WTC11 (cell line): ENCODE results near the gene FRMD4A. TPM values are rescaled to one million over a fixed set of nuclear protein-coding genes. Genes with fewer than 3 reads are reported as not detected.

Source experiments
- ATAC-seq: fragments of 200-7000 bp; cut with Tn5 transposase; 2 replicates; pipeline ENCODE4 v1.10.0; 2021; ENCODE audit warnings: mild to moderate bottlenecking, moderate library complexity
- CTCF ChIA-PET: fragments of 300-600 bp; sonication (Branson Sonifier 250); formaldehyde crosslinking; loops from one replicate; lab custom pipeline; 2021; ENCODE audit warnings: antibody characterized with exemption; lab: Charles Lee
- POLR2A ChIA-PET: fragments of 350-600 bp; sonication (Branson Sonifier 250); formaldehyde crosslinking; loops from one replicate; lab custom pipeline; 2021; ENCODE audit warnings: antibody characterized with exemption; lab: Charles Lee
- DNase-seq: peaks from one replicate; pipeline ENCODE4 v3.0.0; 2021; ENCODE audit warnings: low spot score
- H3K27ac Mint-ChIP-seq: 2 replicates; pipeline ENCODE4 v1.8.0; 2021; ENCODE audit warnings: mixed read lengths
- H3K27me3 Mint-ChIP-seq: 2 replicates; pipeline ENCODE4 v1.8.0; 2021; ENCODE audit warnings: low read depth, mild to moderate bottlenecking, moderate library complexity, mixed read lengths
- H3K36me3 Mint-ChIP-seq: 2 replicates; pipeline ENCODE4 v1.8.0; 2021; ENCODE audit warnings: mixed read lengths
- H3K4me1 Mint-ChIP-seq: 2 replicates; pipeline ENCODE4 v1.8.0; 2022; ENCODE audit warnings: mixed read lengths
- H3K4me3 Mint-ChIP-seq: 2 replicates; pipeline ENCODE4 v1.8.0; 2021; ENCODE audit warnings: mild to moderate bottlenecking, moderate library complexity, mixed read lengths
- H3K9me3 Mint-ChIP-seq: 2 replicates; pipeline ENCODE4 v1.8.0; 2021; ENCODE audit warnings: mixed read lengths
- CBFB ChIP-seq: sonication (generic); formaldehyde crosslinking; IDR thresholded peaks from 2 replicates; pipeline ENCODE4 v1.8.1; 2022; ENCODE audit warnings: mild to moderate bottlenecking, low read depth, missing genetic modification reagents
- CREB1 ChIP-seq: sonication (generic); formaldehyde crosslinking; IDR thresholded peaks from 2 replicates; pipeline ENCODE4 v1.8.0; 2023; ENCODE audit warnings: mild to moderate bottlenecking, missing genetic modification reagents
- E2F1 ChIP-seq: sonication (generic); formaldehyde crosslinking; IDR thresholded peaks from 2 replicates; pipeline ENCODE4 v1.8.0; 2022; ENCODE audit warnings: mild to moderate bottlenecking, missing genetic modification reagents
- E2F5 ChIP-seq: sonication (generic); formaldehyde crosslinking; IDR thresholded peaks from 2 replicates; pipeline ENCODE4 v1.8.1; 2022; ENCODE audit warnings: mild to moderate bottlenecking, moderate library complexity, missing genetic modification reagents
- ERG ChIP-seq: fragments of 250-450 bp; sonication (Bioruptor Pico); IDR thresholded peaks from 2 replicates; pipeline ENCODE4 v1.8.0; 2021; ENCODE audit warnings: mild to moderate bottlenecking
- ESRRA ChIP-seq: sonication (generic); formaldehyde crosslinking; IDR thresholded peaks from 2 replicates; pipeline ENCODE4 v1.8.1; 2022; ENCODE audit warnings: mild to moderate bottlenecking, missing genetic modification reagents, borderline replicate concordance
- GTF2I ChIP-seq: fragments of 250-450 bp; sonication (Bioruptor Pico); conservative IDR thresholded peaks from 2 replicates; pipeline ENCODE4 v1.4.0; 2021; ENCODE audit warnings: mild to moderate bottlenecking
- HMGXB4 ChIP-seq: sonication (generic); formaldehyde crosslinking; IDR thresholded peaks from 2 replicates; pipeline ENCODE4 v1.8.1; 2023; ENCODE audit warnings: mild to moderate bottlenecking, moderate library complexity, missing genetic modification reagents
- NR3C1 ChIP-seq: sonication (generic); formaldehyde crosslinking; conservative IDR thresholded peaks from 2 replicates; pipeline ENCODE4 v1.8.1; 2023; ENCODE audit warnings: low read depth, mild to moderate bottlenecking, missing genetic modification reagents
- OVOL2 ChIP-seq: fragments of 250-450 bp; sonication (Bioruptor Pico); IDR thresholded peaks from 2 replicates; pipeline ENCODE4 v1.9.0; 2021; ENCODE audit warnings: mild to moderate bottlenecking, borderline replicate concordance
- SP1 ChIP-seq: sonication (generic); formaldehyde crosslinking; conservative IDR thresholded peaks from 2 replicates; pipeline ENCODE4 v1.8.1; 2022; ENCODE audit warnings: missing genetic modification reagents
- TEAD1 ChIP-seq: sonication (generic); formaldehyde crosslinking; IDR thresholded peaks from 2 replicates; pipeline ENCODE4 v1.8.0; 2022; ENCODE audit warnings: mild to moderate bottlenecking, missing genetic modification reagents
- TP53 ChIP-seq: sonication (generic); formaldehyde crosslinking; IDR thresholded peaks from 2 replicates; pipeline ENCODE4 v1.8.1; 2023; ENCODE audit warnings: mild to moderate bottlenecking, missing genetic modification reagents
- USF2 ChIP-seq: sonication (generic); formaldehyde crosslinking; IDR thresholded peaks from 2 replicates; pipeline ENCODE4 v1.8.1; 2023; ENCODE audit warnings: mild to moderate bottlenecking, missing genetic modification reagents, moderate library complexity
- ZNF232 ChIP-seq: sonication (generic); formaldehyde crosslinking; IDR thresholded peaks from 2 replicates; pipeline ENCODE4 v1.8.0; 2022; ENCODE audit warnings: mild to moderate bottlenecking, missing genetic modification reagents
- ZNF317 ChIP-seq: sonication (generic); formaldehyde crosslinking; IDR thresholded peaks from 2 replicates; pipeline ENCODE4 v1.8.1; 2023; ENCODE audit warnings: low read depth, mild to moderate bottlenecking, moderate library complexity, missing genetic modification reagents, borderline replicate concordance
- ZNF512 ChIP-seq: sonication (generic); formaldehyde crosslinking; IDR thresholded peaks from 2 replicates; pipeline ENCODE4 v1.8.1; 2022; ENCODE audit warnings: missing genetic modification reagents, borderline replicate concordance
- ZNF671 ChIP-seq: fragments of 250-450 bp; sonication (Bioruptor Pico); IDR thresholded peaks from 2 replicates; pipeline ENCODE4 v1.8.0; 2021; ENCODE audit warnings: mild to moderate bottlenecking
- total RNA-seq: library from RNA; stranded (reverse); gene quantifications from 3 replicates; pipeline ENCODE4 v1.2.3, GENCODE V29; 2021

FRMD4A gene
- total RNA-seq, 1 experiment from 2014 or later = 35.5 TPM

GRCh38 chr10:13678101-13678843, 652.5 kb downstream of the FRMD4A start:
- Mint-ChIP-seq H3K27ac (no peak overlapping the region), H3K9me3 (no peaks in the 10 kb centered on the region), H3K4me3 (no peak overlapping the region), H3K4me1 (peaks cover 12% of the 10 kb centered on the region), H3K27me3 (no peaks in the 10 kb centered on the region), H3K36me3 (peaks cover 4% of the 10 kb centered on the region; the same call in 1 of the 2 replicates)
- no peak for ATAC-seq
- ChIA-PET POLR2A (no interaction called here), CTCF (no interaction called here)
- no peak for DNase-seq
- TF ChIP-seq USF2 = no peak
- TF ChIP-seq NR3C1 (CRISPR knock-in tag) = no peak
- no peak for TF ChIP-seq ZNF317
- TF ChIP-seq OVOL2 (CRISPR knock-in tag) = no peak
- no peak for TF ChIP-seq E2F5 (CRISPR knock-in tag)
- no peak for TF ChIP-seq SP1 (CRISPR knock-in tag)
- TF ChIP-seq CREB1 = no peak
- TF ChIP-seq GTF2I (CRISPR knock-in tag) = no peak
- no peak for TF ChIP-seq TEAD1 (CRISPR knock-in tag)
- TF ChIP-seq HMGXB4 (CRISPR knock-in tag) = no peak
- no peak for TF ChIP-seq ZNF512 (CRISPR knock-in tag)
- no peak for TF ChIP-seq TP53 (CRISPR knock-in tag)
- no peak for TF ChIP-seq ESRRA (CRISPR knock-in tag)
- TF ChIP-seq CBFB (CRISPR knock-in tag) = no peak
- TF ChIP-seq ZNF671 (CRISPR knock-in tag) = no peak
- no peak for TF ChIP-seq ZNF232 (CRISPR knock-in tag)
- TF ChIP-seq ERG (CRISPR knock-in tag) = no peak
- TF ChIP-seq E2F1 (CRISPR knock-in tag) = no peak
